BLaER1 (cell line): ENCODE data around the gene GPR39.

Experiments
- H3K27ac ChIP-seq: shearing (Covaris generic); formaldehyde crosslinking; 2 replicates; pipeline ENCODE4 v1.8.1; 2022
- H3K27me3 ChIP-seq: shearing (Covaris generic); formaldehyde crosslinking; 2 replicates; pipeline ENCODE4 v1.8.1; 2022
- H3K36me3 ChIP-seq: shearing (Covaris generic); formaldehyde crosslinking; 2 replicates; pipeline ENCODE4 v1.8.1; 2022
- H3K4me1 ChIP-seq: shearing (Covaris generic); formaldehyde crosslinking; 2 replicates; pipeline ENCODE4 v1.8.1; 2022
- H3K4me2 ChIP-seq: shearing (Covaris generic); formaldehyde crosslinking; 2 replicates; pipeline ENCODE4 v1.8.1; 2022
- H3K4me3 ChIP-seq: shearing (Covaris generic); formaldehyde crosslinking; 2 replicates; pipeline ENCODE4 v1.8.1; 2022
- H3K9ac ChIP-seq: shearing (Covaris generic); formaldehyde crosslinking; 2 replicates; pipeline ENCODE4 v1.8.1; 2022
- H3K9me3 ChIP-seq: shearing (Covaris generic); formaldehyde crosslinking; 2 replicates; pipeline ENCODE4 v1.8.1; 2022
- H4K20me1 ChIP-seq: shearing (Covaris generic); formaldehyde crosslinking; 2 replicates; pipeline ENCODE4 v1.8.1; 2022
- Cebpa-rat ChIP-seq: shearing (Covaris generic); IDR thresholded peaks from 2 replicates; pipeline ENCODE4 v1.8.1; 2022

Gene GPR39

DNA sequence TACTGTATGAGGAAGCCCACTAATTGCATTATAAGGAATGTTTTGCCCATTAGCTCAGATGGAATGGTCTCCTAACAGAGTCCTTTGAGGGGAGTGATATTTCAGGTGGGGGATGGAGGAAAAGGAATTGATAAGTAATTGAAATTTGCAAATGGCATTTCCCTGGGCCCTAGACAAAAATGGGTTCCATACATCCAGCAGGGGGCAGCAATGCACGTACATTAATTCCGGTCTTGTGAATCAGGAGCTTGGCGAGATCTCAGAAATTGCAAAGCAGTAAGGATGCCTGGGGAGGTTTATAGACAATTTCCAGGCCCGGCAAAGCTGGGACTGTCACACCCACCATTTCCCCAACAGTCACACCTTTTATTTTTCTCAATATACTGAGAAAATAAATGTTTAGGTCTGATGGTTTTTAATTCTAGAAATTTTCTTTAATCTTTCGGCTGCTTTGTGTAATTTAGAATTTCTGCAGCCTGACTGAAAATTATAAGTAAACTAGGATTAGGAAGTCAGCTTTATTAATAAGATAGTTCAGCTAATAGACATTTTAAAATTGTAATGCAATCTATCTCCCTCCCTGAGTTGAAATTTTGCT, 130.6 kb downstream of the GPR39 start:
- TF ChIP-seq Cebpa-rat: no peak
- Histone ChIP-seq H3K27me3 (no peaks in the 10 kb centered on the region), H3K9me3 (peaks cover 31% of the 10 kb centered on the region)

DNA sequence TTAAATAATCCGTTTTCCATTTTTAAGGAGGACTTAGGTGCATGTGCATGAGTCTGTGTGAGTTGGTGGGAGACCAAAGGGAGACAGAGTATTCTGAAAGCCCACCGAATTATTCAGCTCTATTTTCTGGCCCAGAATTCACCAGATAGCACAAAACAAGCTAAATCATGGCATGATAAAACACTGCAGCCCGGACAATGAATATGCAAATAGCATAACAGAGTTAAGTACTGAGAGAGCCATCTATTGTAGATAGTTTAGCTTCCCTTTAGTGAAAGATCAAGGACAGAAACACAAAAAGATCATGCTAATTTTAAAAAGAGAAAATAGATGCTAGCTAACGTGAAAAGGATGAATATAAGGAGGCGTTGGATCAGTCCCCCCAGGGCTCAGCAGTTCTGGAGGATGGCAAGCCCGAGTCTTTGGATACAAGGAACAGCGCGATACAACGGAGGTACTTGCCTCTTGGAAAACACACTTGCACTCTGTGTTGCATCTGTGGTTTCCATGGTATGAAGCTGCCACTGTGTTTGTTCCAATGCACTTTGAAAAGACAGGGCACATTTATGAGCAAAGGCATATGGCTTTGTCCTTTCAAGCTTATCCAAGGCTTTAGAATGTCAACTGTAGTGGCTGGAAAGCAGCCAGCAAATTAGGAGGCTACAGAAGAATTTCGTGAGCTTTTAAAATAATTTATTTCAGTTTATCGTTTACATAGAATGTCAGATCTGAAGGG, 133.5 kb downstream of the GPR39 start:
- H4K20me1 ChIP-seq: no peaks in the 10 kb centered on the region
- no peak overlapping the region for H3K9ac ChIP-seq
- H3K4me1 ChIP-seq: no peaks in the 10 kb centered on the region
- no peak overlapping the region for H3K27ac ChIP-seq
- H3K9me3 ChIP-seq: peaks cover 2% of the 10 kb centered on the region
- H3K4me3 ChIP-seq: no peak overlapping the region
- no peaks in the 10 kb centered on the region for H3K27me3 ChIP-seq
- no peak for TF ChIP-seq Cebpa-rat
- H3K36me3 ChIP-seq: no peaks in the 10 kb centered on the region
- no peak overlapping the region for H3K4me2 ChIP-seq

More for the DNA sequence above, 130.6 kb downstream of the GPR39 start:
- no peak overlapping the region for H3K4me3 ChIP-seq
- H3K4me2 ChIP-seq: no peak overlapping the region
- H4K20me1 ChIP-seq: no peaks in the 10 kb centered on the region
- no peaks in the 10 kb centered on the region for H3K4me1 ChIP-seq
- no peak overlapping the region for H3K9ac ChIP-seq
- no peak overlapping the region for H3K27ac ChIP-seq
- H3K36me3 ChIP-seq: no peaks in the 10 kb centered on the region

DNA sequence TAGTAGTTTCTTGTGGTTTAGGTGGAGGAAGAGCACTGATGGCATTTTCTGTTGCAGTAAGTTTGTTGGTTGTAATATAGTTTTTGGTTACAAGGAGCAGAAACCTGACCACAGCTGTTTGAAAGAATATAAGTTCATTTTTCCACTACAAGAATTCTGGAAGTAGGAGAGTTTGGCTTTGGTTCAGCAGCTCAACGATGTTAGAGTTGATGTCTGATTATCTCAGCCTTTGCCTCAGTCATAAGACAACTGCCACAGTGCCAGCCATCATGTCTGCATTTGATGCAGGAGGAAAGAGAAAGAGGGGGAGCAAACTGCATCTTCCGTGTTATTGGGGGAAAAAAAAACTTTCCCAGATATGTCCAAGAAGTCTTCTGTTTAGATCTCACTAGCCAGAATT, 134.3 kb downstream of the GPR39 start:
- H3K4me2 ChIP-seq: no peak overlapping the region
- H3K27me3 ChIP-seq: no peaks in the 10 kb centered on the region
- H3K9ac ChIP-seq: no peak overlapping the region
- H4K20me1 ChIP-seq: no peaks in the 10 kb centered on the region
- no peak overlapping the region for H3K4me3 ChIP-seq
- H3K9me3 ChIP-seq: no peaks in the 10 kb centered on the region
- H3K36me3 ChIP-seq: no peaks in the 10 kb centered on the region
- no peak overlapping the region for H3K27ac ChIP-seq
- H3K4me1 ChIP-seq: no peaks in the 10 kb centered on the region
- TF ChIP-seq Cebpa-rat: no peak

DNA sequence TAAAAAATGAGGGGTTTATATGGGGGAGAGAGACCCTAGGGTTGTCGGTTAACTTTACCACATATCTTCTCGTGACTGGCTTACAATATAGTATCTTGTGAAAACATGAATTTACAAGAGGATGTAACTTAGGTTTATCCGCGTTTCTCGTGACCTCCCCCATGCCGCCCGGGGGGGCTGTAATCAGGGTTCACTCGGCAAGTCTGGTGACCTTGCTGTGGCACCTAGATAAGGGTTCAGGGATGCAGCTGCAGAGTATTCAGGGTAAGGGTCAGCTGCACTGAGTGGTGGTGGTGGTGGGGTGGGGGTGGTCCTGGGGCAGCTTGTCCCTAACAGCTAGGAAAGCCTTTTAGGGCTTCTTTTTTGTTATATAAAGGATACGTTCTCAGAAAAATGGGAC, 141.1 kb downstream of the GPR39 start:
- H3K27ac ChIP-seq: no peak overlapping the region
- H3K4me2 ChIP-seq: no peak overlapping the region
- H3K9ac ChIP-seq: no peak overlapping the region
- H3K27me3 ChIP-seq: no peaks in the 10 kb centered on the region
- no peaks in the 10 kb centered on the region for H3K9me3 ChIP-seq
- no peaks in the 10 kb centered on the region for H3K4me1 ChIP-seq
- no peak overlapping the region for H3K4me3 ChIP-seq
- no peaks in the 10 kb centered on the region for H4K20me1 ChIP-seq
- H3K36me3 ChIP-seq: no peaks in the 10 kb centered on the region
- TF ChIP-seq Cebpa-rat: no peak

DNA sequence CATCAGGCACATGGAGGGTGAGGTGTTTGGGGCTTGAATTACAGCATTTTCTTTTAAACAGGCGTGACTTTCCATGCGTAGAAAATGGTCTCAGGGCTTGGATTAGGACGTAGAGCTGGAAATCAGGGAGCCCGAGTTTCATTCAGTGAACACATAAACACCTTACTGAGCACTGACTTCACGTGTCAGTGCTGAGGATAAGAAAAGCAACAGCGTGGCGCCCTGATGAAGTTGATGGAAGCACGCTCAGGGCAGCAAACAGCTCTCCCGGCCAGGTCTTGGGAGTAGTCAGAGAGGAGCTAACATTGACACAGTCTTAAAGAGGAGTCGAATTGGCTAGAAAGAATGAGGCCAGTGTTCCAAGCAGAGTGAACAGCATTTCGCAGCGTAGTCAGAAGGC, 142.7 kb downstream of the GPR39 start:
- H3K27ac ChIP-seq: no peak overlapping the region
- no peak for TF ChIP-seq Cebpa-rat

DNA sequence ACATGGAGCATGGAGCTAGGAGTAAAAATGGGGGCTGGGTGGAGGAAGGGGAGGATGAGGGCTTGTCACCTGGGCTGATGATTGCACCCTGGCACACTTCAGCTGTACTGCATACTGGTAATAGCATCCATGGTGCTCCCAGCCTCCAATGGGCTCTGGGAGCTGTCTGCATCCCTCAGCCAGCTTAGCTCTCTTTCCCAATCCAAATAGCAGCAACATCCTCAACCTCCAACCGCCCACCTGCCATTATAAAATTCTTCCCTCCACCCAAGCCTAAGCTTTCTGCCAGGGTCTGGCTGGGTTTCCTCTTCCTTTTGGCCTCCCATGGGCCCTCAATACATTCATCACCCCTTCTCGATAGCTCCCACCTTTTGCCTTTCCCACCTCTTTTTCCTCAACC, 143.3 kb downstream of the GPR39 start:
- no peaks in the 10 kb centered on the region for H3K4me1 ChIP-seq
- H3K27ac ChIP-seq: no peak overlapping the region
- no peaks in the 10 kb centered on the region for H3K9me3 ChIP-seq
- no peak for TF ChIP-seq Cebpa-rat
- no peak overlapping the region for H3K4me3 ChIP-seq
- H3K36me3 ChIP-seq: no peaks in the 10 kb centered on the region
- no peak overlapping the region for H3K4me2 ChIP-seq
- no peaks in the 10 kb centered on the region for H4K20me1 ChIP-seq
- no peaks in the 10 kb centered on the region for H3K27me3 ChIP-seq
- H3K9ac ChIP-seq: no peak overlapping the region

More for the DNA sequence above, 142.7 kb downstream of the GPR39 start:
- no peaks in the 10 kb centered on the region for H3K36me3 ChIP-seq
- H3K4me1 ChIP-seq: no peaks in the 10 kb centered on the region
- H4K20me1 ChIP-seq: no peaks in the 10 kb centered on the region
- H3K27me3 ChIP-seq: no peaks in the 10 kb centered on the region
- no peak overlapping the region for H3K4me2 ChIP-seq
- H3K9me3 ChIP-seq: no peaks in the 10 kb centered on the region
- no peak overlapping the region for H3K9ac ChIP-seq
- no peak overlapping the region for H3K4me3 ChIP-seq

DNA sequence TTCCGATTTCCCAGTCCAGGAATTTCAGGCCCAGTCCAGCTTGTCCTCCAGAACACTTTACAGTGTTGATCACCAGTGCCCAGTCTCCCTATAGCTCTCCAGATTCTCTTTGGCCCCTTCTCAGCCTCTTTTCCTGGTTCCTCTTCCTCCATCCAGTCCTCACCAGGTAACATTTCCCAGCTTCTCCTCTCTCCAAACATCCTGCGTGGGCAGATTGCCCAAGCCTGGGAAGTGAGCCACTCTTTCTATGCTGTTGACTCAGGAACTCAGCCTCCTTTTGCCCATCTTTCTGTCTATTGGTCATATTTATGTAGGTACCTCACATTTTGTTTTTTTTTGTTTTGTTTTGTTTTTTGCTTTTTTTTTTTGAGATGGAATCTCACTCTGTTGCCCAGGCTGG, 144.0 kb downstream of the GPR39 start:
- H3K27me3 ChIP-seq: no peaks in the 10 kb centered on the region

DNA sequence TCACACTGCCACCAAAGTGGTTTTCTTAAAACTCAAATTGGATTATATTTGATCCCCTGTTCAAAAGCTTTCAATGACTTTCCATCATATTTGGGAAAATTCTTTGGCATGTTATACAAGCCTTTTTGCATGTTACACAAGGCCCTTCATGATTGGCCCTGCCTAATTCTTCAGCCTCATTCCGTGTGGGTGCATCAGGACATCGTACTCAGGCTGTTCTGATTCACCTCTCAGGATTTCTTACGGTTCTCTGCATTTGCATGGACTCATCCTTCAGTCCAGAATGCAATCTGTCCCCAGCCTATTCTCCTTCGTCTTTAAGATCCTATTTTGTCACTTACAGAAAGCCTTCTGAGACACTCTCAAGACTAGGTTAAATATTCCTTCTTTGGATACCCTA, 145.6 kb downstream of the GPR39 start:
- Histone ChIP-seq H3K4me3 (no peak overlapping the region), H3K36me3 (no peaks in the 10 kb centered on the region), H3K4me1 (no peaks in the 10 kb centered on the region), H3K27me3 (no peaks in the 10 kb centered on the region), H3K4me2 (no peak overlapping the region), H3K9me3 (no peaks in the 10 kb centered on the region), H3K27ac (no peak overlapping the region), H4K20me1 (no peaks in the 10 kb centered on the region), H3K9ac (no peak overlapping the region)
- TF ChIP-seq Cebpa-rat: no peak

More for the DNA sequence above, 144.0 kb downstream of the GPR39 start:
- H4K20me1 ChIP-seq: no peaks in the 10 kb centered on the region
- H3K4me3 ChIP-seq: no peak overlapping the region
- no peak overlapping the region for H3K9ac ChIP-seq
- no peaks in the 10 kb centered on the region for H3K9me3 ChIP-seq
- no peaks in the 10 kb centered on the region for H3K4me1 ChIP-seq
- H3K27ac ChIP-seq: no peak overlapping the region
- H3K4me2 ChIP-seq: no peak overlapping the region
- no peaks in the 10 kb centered on the region for H3K36me3 ChIP-seq
- TF ChIP-seq Cebpa-rat: no peak

DNA sequence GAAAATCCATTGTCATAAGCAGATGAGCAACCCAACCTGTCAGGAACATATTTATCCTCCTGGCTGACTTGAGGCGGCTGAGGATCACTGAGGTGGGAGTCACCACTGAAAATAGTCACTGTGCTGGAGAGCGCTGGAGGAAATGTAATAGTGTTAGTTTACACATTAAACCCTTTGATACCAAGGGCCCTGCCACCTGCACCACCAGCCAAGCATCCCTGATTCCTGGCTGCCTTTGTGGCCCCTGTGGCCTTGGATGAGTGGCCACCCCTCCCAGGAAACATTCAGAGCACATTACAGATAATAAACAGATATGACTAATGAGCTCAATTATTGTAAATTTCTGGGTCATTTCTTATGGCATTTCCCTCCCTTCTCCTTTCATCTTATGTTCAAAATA, 147.5 kb downstream of the GPR39 start:
- H3K36me3 ChIP-seq: no peaks in the 10 kb centered on the region
- no peaks in the 10 kb centered on the region for H3K9me3 ChIP-seq
- no peak overlapping the region for H3K4me3 ChIP-seq
- no peak for TF ChIP-seq Cebpa-rat
- H3K4me1 ChIP-seq: no peaks in the 10 kb centered on the region
- H3K4me2 ChIP-seq: no peak overlapping the region
- no peak overlapping the region for H3K9ac ChIP-seq
- no peaks in the 10 kb centered on the region for H3K27me3 ChIP-seq
- no peaks in the 10 kb centered on the region for H4K20me1 ChIP-seq
- no peak overlapping the region for H3K27ac ChIP-seq

DNA sequence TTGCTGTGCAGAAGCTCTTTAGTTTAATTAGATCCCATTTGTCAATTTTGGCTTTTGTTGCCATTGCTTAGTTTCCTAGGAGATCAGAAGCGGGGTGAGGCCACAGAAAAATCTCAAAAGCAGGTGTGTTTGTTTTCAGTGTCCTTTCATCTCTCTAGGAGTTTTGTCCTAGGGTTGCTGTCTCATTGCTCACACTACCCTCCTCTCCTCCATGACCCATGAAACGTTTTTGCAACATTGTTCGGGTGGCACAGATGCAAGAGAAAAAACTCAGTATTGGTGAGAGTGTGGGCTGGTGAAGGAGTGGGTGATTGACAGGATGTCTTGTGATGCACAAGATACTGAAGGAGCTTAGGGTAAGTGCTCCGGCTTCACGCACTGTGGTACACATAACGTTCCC, 149.8 kb downstream of the GPR39 start:
- Histone ChIP-seq H4K20me1 (no peaks in the 10 kb centered on the region), H3K9me3 (no peaks in the 10 kb centered on the region), H3K4me2 (no peak overlapping the region), H3K4me3 (no peak overlapping the region), H3K36me3 (no peaks in the 10 kb centered on the region), H3K27me3 (no peaks in the 10 kb centered on the region), H3K9ac (no peak overlapping the region), H3K4me1 (no peaks in the 10 kb centered on the region), H3K27ac (no peak overlapping the region)
- no peak for TF ChIP-seq Cebpa-rat
